Stimulated activated CD8-positive, alpha-beta memory T cell treated with anti-CD3 and anti-CD28 coated beads, Interleukin-12 subunit alpha, Interleukin-12 subunit beta, amount 100 ng/mL, for 4 hours (primary cell): Measurements from ENCODE around the gene TAF13.
A peak's percentile ranks its signal among the peaks of the same experiment; 100 is the strongest.

Source experiments
- DNase-seq: peaks from one replicate; pipeline ENCODE4 v3.0.0-alpha.2; 2020; ENCODE audit warnings: low read depth

The TAF13 gene

GRCh38 chr1:109075531-109076490 is at the start of gene TAF13:
TSS of gene TAF13 (minus strand) at chr1:109076003. CDS start at chr1:109075947, 56 bp downstream.
- DNase-seq: peak; percentile 79

GRCh38 chr1:109120356-109120755 is 44.6 kb upstream of the TAF13 start:
- no peak for DNase-seq

GRCh38 chr1:109118089-109118488 is 42.3 kb upstream of the TAF13 start:
- no peak for DNase-seq

- no peak for DNase-seq
Observed at GRCh38 chr1:109116286-109116685, 40.5 kb upstream of the TAF13 start.

GRCh38 chr1:109115685-109116084 is 39.9 kb upstream of the TAF13 start:
- DNase-seq: no peak

- DNase-seq: no peak
Observed at GRCh38 chr1:109114342-109114674, 38.5 kb upstream of the TAF13 start.

GRCh38 chr1:109113590-109114341 is 38.0 kb upstream of the TAF13 start, which contains the start of gene ELAPOR1:
TSS of gene ELAPOR1 (plus strand) at chr1:109114115. CDS start at chr1:109114184, 69 bp downstream.
- DNase-seq: peak; percentile 84

GRCh38 chr1:109112652-109113285 is 37.0 kb upstream of the TAF13 start:
- DNase-seq: peak; percentile 72

GRCh38 chr1:109112056-109112651 is 36.4 kb upstream of the TAF13 start:
- no peak for DNase-seq

GRCh38 chr1:109111386-109112055 is 35.7 kb upstream of the TAF13 start:
- DNase-seq: no peak

- no peak for DNase-seq
Observed at GRCh38 chr1:109109906-109110305, 34.1 kb upstream of the TAF13 start.

- no peak for DNase-seq
Observed at GRCh38 chr1:109107785-109108184, 32.0 kb upstream of the TAF13 start.

- DNase-seq: no peak
Observed at GRCh38 chr1:109105881-109106280, 30.1 kb upstream of the TAF13 start.

- no peak for DNase-seq
Observed at GRCh38 chr1:109104364-109105151, 28.8 kb upstream of the TAF13 start.

- peak; percentile 93 for DNase-seq
Observed at GRCh38 chr1:109099938-109100773, 24.4 kb upstream of the TAF13 start.

- DNase-seq: no peak
Observed at GRCh38 chr1:109096120-109096519, 20.3 kb upstream of the TAF13 start.

- no peak for DNase-seq
Observed at GRCh38 chr1:109095631-109096030, 19.8 kb upstream of the TAF13 start.

GRCh38 chr1:109094871-109095270 is 19.1 kb upstream of the TAF13 start:
- no peak for DNase-seq

GRCh38 chr1:109094377-109094803 is 18.6 kb upstream of the TAF13 start:
- DNase-seq: no peak

GRCh38 chr1:109091839-109092193 is 16.0 kb upstream of the TAF13 start:
- no peak for DNase-seq
